ENCODE results near the gene TNIK. TPM values are rescaled to one million over a fixed set of nuclear protein-coding genes. Genes with fewer than 3 reads are reported as not detected.

TNIK gene
- total and polyA plus RNA-seq, 8 donors = 2.1 to 40.2 (median 10.1) TPM

DNA sequence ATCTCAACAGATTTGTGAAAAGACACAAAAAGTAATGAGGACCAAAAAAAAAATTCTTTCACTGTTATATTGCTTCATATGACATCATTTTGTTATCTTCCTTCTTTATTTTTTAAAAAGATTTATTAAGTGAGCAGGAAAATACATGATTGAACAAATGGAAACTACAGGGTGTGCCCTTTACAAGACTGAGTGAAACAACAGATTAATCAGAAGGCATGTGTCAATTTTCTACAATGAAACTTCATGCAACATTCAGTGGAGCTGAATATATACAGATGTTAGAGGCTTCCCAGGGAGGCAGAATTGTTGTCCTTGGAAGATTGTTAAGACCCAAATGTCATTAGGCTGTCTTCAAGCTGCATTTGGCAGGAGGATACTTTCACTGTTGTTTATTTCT lies 405.3 kb downstream of the TNIK start:
- intact Hi-C loops (cut with DNase I; ENCODE audit: low total_unique reads) = no loop called here
- no peak for DNase-seq
- TF ChIP-seq POLR2AphosphoS5 (IDR thresholded peaks at IDR 0.05) (no peak), EP300 (IDR thresholded peaks at IDR 0.05) (no peak), POLR2A (IDR thresholded peaks at IDR 0.05) (no peak)
- TF ChIP-seq, protein P1, sequence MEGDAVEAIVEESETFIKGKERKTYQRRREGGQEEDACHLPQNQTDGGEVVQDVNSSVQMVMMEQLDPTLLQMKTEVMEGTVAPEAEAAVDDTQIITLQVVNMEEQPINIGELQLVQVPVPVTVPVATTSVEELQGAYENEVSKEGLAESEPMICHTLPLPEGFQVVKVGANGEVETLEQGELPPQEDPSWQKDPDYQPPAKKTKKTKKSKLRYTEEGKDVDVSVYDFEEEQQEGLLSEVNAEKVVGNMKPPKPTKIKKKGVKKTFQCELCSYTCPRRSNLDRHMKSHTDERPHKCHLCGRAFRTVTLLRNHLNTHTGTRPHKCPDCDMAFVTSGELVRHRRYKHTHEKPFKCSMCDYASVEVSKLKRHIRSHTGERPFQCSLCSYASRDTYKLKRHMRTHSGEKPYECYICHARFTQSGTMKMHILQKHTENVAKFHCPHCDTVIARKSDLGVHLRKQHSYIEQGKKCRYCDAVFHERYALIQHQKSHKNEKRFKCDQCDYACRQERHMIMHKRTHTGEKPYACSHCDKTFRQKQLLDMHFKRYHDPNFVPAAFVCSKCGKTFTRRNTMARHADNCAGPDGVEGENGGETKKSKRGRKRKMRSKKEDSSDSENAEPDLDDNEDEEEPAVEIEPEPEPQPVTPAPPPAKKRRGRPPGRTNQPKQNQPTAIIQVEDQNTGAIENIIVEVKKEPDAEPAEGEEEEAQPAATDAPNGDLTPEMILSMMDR (IDR thresholded peaks at IDR 0.05) = no peak
- Histone ChIP-seq H3K4me1 (peaks cover 0 to 29% (median 3%) of the 10 kb centered on the region in 4 donors), H3K4me3 (no peak overlapping the region), H3K9me3 (no peaks in the 10 kb centered on the region), H3K27ac (no peak overlapping the region), H3K27me3 (no peaks in the 10 kb centered on the region), H3K36me3 (no peaks in the 10 kb centered on the region)

DNA sequence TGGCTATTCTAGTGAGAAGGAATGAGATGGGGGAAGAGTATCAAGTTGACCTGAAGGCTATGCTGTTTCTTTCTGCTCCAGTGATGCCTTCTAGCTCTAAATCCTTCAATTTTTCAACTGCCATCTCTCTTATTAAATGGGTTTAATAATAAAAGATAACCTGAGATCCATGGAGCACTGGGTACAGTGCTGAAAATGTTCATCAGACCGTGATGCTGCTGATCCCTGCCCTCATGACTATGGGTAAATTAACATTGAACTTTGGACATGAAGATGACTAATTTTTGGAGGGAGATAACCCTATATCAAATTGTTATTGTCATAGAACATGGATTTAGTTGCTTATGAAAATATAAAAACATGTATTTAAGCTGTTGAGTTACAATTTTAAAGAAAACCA lies 406.0 kb downstream of the TNIK start:
- intact Hi-C loops (cut with DNase I; ENCODE audit: low total_unique reads) = no loop called here
- no peak for TF ChIP-seq EP300 (IDR thresholded peaks at IDR 0.05)
- TF ChIP-seq POLR2A (IDR thresholded peaks at IDR 0.05) = no peak
- TF ChIP-seq, protein P1 (IDR thresholded peaks at IDR 0.05) = no peak
- no peak for TF ChIP-seq POLR2AphosphoS5 (IDR thresholded peaks at IDR 0.05)

DNA sequence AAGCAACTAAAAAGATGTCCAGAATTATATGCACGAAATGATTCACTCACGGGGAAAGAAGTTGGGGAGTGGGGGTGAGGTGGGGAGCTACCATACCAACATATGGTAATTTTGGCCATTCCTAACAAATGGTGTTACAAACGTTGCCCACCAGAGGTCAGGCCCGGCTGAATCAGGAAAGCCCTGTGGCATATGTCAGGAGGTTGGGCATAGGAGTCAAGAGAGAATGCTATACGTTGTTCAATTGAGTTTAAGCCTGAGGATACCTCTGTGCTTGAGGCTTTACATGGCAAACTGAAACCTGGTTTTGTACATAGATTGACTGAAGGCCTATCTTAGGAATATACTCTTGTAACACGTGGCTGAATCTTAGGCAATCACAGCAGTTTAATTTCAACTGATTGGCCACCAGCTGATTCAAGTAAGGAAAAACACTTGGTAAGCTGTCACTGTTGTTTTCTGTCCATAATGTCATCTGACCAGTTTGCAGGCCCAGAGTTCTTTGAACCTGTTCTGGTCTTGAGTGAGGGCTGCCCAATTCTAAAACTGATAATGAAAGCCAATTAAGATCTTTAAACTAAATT lies 410.3 kb downstream of the TNIK start:
- Histone ChIP-seq H3K4me3 (no peak overlapping the region), H3K27me3 (no peaks in the 10 kb centered on the region), H3K9me3 (no peaks in the 10 kb centered on the region), H3K36me3 (no peaks in the 10 kb centered on the region), H3K4me1 (peaks cover 0 to under 1% (median 0%) of the 10 kb centered on the region in 4 donors), H3K27ac (no peak overlapping the region)
- intact Hi-C loops (cut with DNase I; ENCODE audit: low total_unique reads) = loop anchor here (10.0 kb wide), 1 partner anchor 515 kb away; no protein-coding TSS in a partner anchor
- TF ChIP-seq, protein P1 (IDR thresholded peaks at IDR 0.05) = peak in 5 of 7 experiments; percentile 12 to 59 (median 39)
- TF ChIP-seq POLR2A (IDR thresholded peaks at IDR 0.05) = no peak
- peak; percentile 54 to 76 for DNase-seq
- 17 to 27% (median 23%) methylated on average over 6 of the region's 6 CpGs for WGBS, 5 donors

More for the DNA sequence above, 406.0 kb downstream of the TNIK start:
- H3K36me3 ChIP-seq = no peaks in the 10 kb centered on the region
- no peaks in the 10 kb centered on the region for H3K27me3 ChIP-seq
- 66 to 78% (median 74%) methylated on average over 1 of the region's 1 CpG for WGBS, 5 donors
- no peak for DNase-seq
- peaks cover 0 to 25% (median 3%) of the 10 kb centered on the region in 4 donors for H3K4me1 ChIP-seq
- H3K9me3 ChIP-seq = no peaks in the 10 kb centered on the region
- H3K27ac ChIP-seq = no peak overlapping the region
- no peak overlapping the region for H3K4me3 ChIP-seq

DNA sequence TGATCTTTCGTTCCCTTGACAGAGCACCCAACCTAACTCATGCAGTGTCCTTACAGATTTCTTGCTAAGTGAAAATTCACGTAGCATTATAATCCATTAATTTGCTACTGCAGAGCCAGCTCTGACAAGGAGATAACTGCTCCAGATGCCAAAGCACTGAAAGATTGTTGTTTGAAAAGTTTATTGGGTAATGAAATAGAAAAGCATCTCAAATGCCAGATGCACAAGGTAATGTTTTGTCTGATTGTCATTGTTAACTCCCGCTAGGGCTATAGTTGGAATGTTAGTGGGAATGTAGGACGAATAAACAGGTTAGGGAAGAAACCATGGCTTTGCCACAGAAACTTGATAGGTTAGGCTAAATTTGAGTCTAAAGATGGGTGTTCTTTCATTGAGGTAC lies 413.4 kb downstream of the TNIK start:
- Histone ChIP-seq H3K9me3 (no peaks in the 10 kb centered on the region), H3K27ac (no peak overlapping the region), H3K27me3 (no peaks in the 10 kb centered on the region), H3K36me3 (no peaks in the 10 kb centered on the region), H3K4me1 (no peaks in the 10 kb centered on the region), H3K4me3 (no peak overlapping the region)
- intact Hi-C loops (cut with DNase I; ENCODE audit: low total_unique reads) = loop anchor here (10.0 kb wide), 1 partner anchor 518 kb away; no protein-coding TSS in a partner anchor
- WGBS, 5 donors = 70 to 89% (median 80%) methylated on average over 4 of the region's 4 CpGs
- TF ChIP-seq, protein P1 (IDR thresholded peaks at IDR 0.05) = no peak
- TF ChIP-seq POLR2A (IDR thresholded peaks at IDR 0.05) (no peak), EP300 (IDR thresholded peaks at IDR 0.05) (no peak), POLR2AphosphoS5 (IDR thresholded peaks at IDR 0.05) (no peak)
- no peak for DNase-seq

Measured in stomach (tissue), 9 donors.